Nephron (organoid): Measurements from ENCODE around the gene DDX60.
"Not testable (repeated sequence)": the region's sequence is repeated elsewhere in the genome, so short reads cannot be mapped to it uniquely, and the experiment has no call there.

Experiments used
- H3K27ac Mint-ChIP-seq, 3 experiments: 2 replicates each; pipeline ENCODE4 v1.8.0; 2020; ENCODE audit warnings: mixed read lengths in 3 of 3, mild to moderate bottlenecking in 2 of 3, moderate library complexity in 1 of 3
- H3K27me3 Mint-ChIP-seq: 2 replicates; pipeline ENCODE4 v1.8.0; 2021; ENCODE audit warnings: low read depth, mild to moderate bottlenecking, moderate library complexity, mixed read lengths
- H3K36me3 Mint-ChIP-seq: 2 replicates; pipeline ENCODE4 v1.8.0; 2020; ENCODE audit warnings: low read depth, mixed read lengths
- H3K4me1 Mint-ChIP-seq: 2 replicates; pipeline ENCODE4 v1.8.0; 2020; ENCODE audit warnings: mixed read lengths
- H3K4me3 Mint-ChIP-seq, 3 experiments: 2 replicates each; pipeline ENCODE4 v1.8.0; 2020; ENCODE audit warnings: mild to moderate bottlenecking in 3 of 3, mixed read lengths in 3 of 3, moderate library complexity in 2 of 3
- H3K9me3 Mint-ChIP-seq: 2 replicates; pipeline ENCODE4 v1.8.0; 2020; ENCODE audit warnings: mixed read lengths
- TF ChIP-seq, protein P1 (sequence below), 3 experiments: fragments of 200-600 bp; sonication (generic); IDR thresholded peaks; one replicate each; pipeline ENCODE4 v1.5.0; 2021; ENCODE audit warnings: antibody characterized with exemption in 3 of 3; ENCODE audit not compliant: unreplicated experiment in 3 of 3

The DDX60 gene

DNA sequence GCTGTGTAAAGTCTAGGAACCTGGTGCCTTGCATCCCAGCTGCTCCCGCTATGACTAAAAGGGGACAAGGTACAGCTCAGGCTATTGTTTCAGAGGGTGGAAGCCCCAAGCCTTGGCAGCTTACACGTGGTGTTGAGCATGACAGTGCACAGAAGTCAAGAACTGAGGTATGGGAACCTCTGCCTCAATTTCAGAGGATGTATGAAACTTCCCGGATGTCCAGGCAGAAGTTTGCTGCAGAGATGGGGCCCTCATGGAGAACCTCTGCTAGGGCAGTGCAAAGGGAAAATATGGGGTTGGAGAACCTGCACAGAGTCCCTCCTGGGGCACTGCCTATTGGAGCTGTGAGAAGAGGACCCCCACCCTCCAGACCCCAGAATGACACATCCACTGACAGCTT, 76.6 kb downstream of the DDX60 start:
- Mint-ChIP-seq H3K4me3 (no peak overlapping the region), H3K27ac (no peak overlapping the region), H3K36me3 (peaks cover 23% of the 10 kb centered on the region), H3K4me1 (no peaks in the 10 kb centered on the region), H3K27me3 (no peaks in the 10 kb centered on the region), H3K9me3 (peaks cover 34% of the 10 kb centered on the region)
- TF ChIP-seq, protein P1, sequence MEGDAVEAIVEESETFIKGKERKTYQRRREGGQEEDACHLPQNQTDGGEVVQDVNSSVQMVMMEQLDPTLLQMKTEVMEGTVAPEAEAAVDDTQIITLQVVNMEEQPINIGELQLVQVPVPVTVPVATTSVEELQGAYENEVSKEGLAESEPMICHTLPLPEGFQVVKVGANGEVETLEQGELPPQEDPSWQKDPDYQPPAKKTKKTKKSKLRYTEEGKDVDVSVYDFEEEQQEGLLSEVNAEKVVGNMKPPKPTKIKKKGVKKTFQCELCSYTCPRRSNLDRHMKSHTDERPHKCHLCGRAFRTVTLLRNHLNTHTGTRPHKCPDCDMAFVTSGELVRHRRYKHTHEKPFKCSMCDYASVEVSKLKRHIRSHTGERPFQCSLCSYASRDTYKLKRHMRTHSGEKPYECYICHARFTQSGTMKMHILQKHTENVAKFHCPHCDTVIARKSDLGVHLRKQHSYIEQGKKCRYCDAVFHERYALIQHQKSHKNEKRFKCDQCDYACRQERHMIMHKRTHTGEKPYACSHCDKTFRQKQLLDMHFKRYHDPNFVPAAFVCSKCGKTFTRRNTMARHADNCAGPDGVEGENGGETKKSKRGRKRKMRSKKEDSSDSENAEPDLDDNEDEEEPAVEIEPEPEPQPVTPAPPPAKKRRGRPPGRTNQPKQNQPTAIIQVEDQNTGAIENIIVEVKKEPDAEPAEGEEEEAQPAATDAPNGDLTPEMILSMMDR (IDR thresholded peaks at IDR 0.05; ENCODE audit: unreplicated experiment in 3 of 3): no peak

DNA sequence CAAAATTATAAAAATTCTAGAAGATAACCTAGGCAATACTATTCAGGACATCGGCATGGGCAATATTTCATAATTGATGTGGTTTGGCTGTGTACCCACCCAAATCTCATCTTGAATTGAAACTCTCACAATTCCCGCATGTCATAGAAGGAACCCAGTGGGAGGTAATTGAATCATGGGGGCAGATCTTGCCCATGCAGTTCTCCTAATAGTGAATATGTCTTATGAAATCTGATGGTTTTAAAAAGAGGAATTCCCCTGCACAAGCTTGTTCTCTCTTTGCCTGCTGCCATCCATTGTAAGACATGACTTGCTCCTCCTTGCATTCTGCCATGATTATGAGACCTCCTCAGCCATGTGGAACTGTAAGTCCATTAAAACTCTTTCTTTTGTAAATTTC, 77.7 kb downstream of the DDX60 start:
- Mint-ChIP-seq H3K27me3 (no peaks in the 10 kb centered on the region), H3K4me1 (no peaks in the 10 kb centered on the region), H3K36me3 (peaks cover 23% of the 10 kb centered on the region), H3K4me3 (no peak overlapping the region), H3K9me3 (peaks cover 34% of the 10 kb centered on the region), H3K27ac (no peak overlapping the region)
- TF ChIP-seq, protein P1 (IDR thresholded peaks at IDR 0.05; ENCODE audit: unreplicated experiment in 3 of 3): no peak

DNA sequence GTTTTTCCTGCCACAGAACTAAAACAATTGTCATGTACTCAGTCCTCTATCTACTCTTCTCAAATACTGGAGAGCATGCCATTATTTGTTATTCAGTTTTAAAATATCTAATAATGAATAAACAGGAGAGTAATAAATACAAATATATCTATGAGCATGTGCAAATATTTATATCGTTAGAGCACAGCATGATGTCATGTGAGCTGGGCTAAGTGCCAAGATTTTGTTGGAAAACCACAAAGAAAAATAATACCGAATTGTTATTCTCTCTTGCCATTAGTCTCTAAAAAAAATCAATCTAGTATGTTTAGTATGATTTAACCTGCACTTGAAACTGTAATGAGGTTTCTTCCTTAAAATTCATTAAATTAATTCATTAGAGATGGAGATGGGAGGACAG, 97.3 kb downstream of the DDX60 start:
- Mint-ChIP-seq H3K4me3 (no peak overlapping the region), H3K27me3 (no peaks in the 10 kb centered on the region), H3K9me3 (peaks cover 13% of the 10 kb centered on the region), H3K36me3 (peaks cover 22% of the 10 kb centered on the region), H3K4me1 (no peaks in the 10 kb centered on the region), H3K27ac (no peak overlapping the region)
- TF ChIP-seq, protein P1 (IDR thresholded peaks at IDR 0.05; ENCODE audit: unreplicated experiment in 3 of 3): no peak

DNA sequence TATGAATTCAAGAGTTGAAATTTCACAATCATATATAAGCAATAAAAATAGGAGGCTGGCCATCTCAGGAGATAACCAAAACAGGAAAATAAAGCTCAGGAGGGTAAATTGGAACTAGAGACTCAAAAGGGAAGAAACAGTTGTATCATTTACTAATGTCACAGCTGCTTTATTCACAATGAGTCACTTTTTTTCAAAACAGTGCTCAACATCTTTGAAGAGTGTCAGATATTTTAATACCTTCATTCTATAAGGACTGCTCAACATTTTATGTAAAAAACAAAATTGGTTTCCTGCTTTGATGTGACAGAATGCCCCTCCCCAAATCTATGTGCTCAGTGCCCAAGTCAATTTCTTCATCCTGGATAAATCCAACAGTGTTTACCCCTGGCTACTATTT, 97.7 kb downstream of the DDX60 start:
- no peak overlapping the region for H3K27ac Mint-ChIP-seq
- H3K36me3 Mint-ChIP-seq: peaks cover 22% of the 10 kb centered on the region
- H3K4me3 Mint-ChIP-seq: no peak overlapping the region
- H3K9me3 Mint-ChIP-seq: peaks cover 13% of the 10 kb centered on the region
- TF ChIP-seq, protein P1 (IDR thresholded peaks at IDR 0.05; ENCODE audit: unreplicated experiment in 3 of 3): no peak
- H3K4me1 Mint-ChIP-seq: no peaks in the 10 kb centered on the region
- H3K27me3 Mint-ChIP-seq: no peaks in the 10 kb centered on the region

DNA sequence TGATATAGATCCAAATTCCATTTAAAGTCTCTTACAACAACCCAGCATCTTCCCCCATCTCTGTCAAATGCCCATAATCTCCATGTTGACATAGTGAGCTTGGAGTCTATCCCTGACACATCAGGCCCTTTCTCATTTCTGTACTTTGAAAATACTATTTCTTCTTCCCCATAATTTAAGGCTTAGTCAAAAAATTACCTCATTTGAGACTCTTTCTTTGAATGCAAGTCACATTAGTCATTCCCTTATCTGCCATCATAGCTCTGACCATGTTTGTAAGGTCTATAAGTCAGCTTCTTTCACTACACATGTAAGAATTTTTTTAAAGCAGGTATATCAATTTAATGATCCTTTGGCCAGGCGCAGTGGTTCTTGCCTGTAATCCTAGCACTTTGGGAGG, 99.9 kb downstream of the DDX60 start:
- H3K9me3 Mint-ChIP-seq: peaks cover 29% of the 10 kb centered on the region
- no peaks in the 10 kb centered on the region for H3K27me3 Mint-ChIP-seq
- peaks cover 22% of the 10 kb centered on the region for H3K36me3 Mint-ChIP-seq
- TF ChIP-seq, protein P1 (IDR thresholded peaks at IDR 0.05; ENCODE audit: unreplicated experiment in 3 of 3): no peak
- H3K27ac Mint-ChIP-seq: no peak overlapping the region
- no peaks in the 10 kb centered on the region for H3K4me1 Mint-ChIP-seq
- H3K4me3 Mint-ChIP-seq: no peak overlapping the region

DNA sequence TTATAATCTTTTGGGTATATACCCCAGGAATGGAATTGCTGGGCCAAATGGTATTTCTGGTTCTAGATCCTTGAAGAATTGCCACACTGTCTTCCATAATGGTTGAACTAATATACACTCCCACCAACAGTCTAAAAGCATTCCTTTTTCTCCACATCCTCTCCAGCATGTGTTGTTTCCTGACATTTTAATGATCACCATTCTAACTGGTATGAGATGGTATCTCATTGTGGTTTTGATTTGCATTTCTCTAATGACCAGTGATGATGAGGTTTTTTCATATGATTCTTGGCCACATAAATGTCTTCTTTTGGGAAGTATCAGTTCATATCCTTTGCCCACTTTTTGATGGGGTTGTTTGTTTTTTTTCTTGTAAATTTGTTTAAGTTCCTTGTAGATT, 105.0 kb downstream of the DDX60 start:
- not testable (repeated sequence) for H3K4me3 Mint-ChIP-seq, H3K27ac Mint-ChIP-seq, H3K27me3 Mint-ChIP-seq, H3K4me1 Mint-ChIP-seq
- Mint-ChIP-seq H3K9me3 (peaks cover 29% of the 10 kb centered on the region), H3K36me3 (peaks cover 15% of the 10 kb centered on the region)
